H54 (cell line): ENCODE data around the gene CTDSPL.
"Not testable (repeated sequence)": the region's sequence is repeated elsewhere in the genome, so short reads cannot be mapped to it uniquely, and the experiment has no call there.

Source experiments
- DNase-seq: peaks from one replicate; pipeline ENCODE4 v3.0.0; 2011; ENCODE audit warnings: low spot score, mixed read lengths; ENCODE audit not compliant: insufficient read length
- FAIRE-seq: peaks from 3 replicates; lab custom pipeline; 2011; peaks lifted over from hg19 to GRCh38; lab: Jason Lieb, UNC
- POLR2A ChIP-seq: IDR thresholded peaks from 2 replicates; pipeline ENCODE4 v1.6.1; 2011; ENCODE audit warnings: low read depth, mild to moderate bottlenecking, low read length

CTDSPL gene

GRCh38 chr3:38031022-38031994 lies 169.6 kb downstream of the CTDSPL start:
- DNase-seq (peak; percentile 99), FAIRE-seq (no peak)
- no peak for TF ChIP-seq POLR2A

GRCh38 chr3:38032328-38032865 lies 170.7 kb downstream of the CTDSPL start:
- no peak for DNase-seq
- no peak for FAIRE-seq
- TF ChIP-seq POLR2A: no peak

GRCh38 chr3:38033586-38033985 lies 171.9 kb downstream of the CTDSPL start:
- DNase-seq, FAIRE-seq: not testable (repeated sequence)
